ENCODE data around the gene IFNG-AS1. TPM values are rescaled to one million over a fixed set of nuclear protein-coding genes. Genes with fewer than 3 reads are reported as not detected.

Gene IFNG-AS1
- total and polyA plus RNA-seq, 3 donors from 2014 or later: 0.25 TPM; not detected in 2

- Histone ChIP-seq H3K9me3 (no peaks in the 10 kb centered on the region), H3K36me3 (ENCODE audit: low read depth, missing control alignments) (no peaks in the 10 kb centered on the region), H3K4me3 (no peak overlapping the region), H3K27me3 (no peaks in the 10 kb centered on the region), H3K4me1 (no peaks in the 10 kb centered on the region), H3K27ac (no peak overlapping the region)
- TF ChIP-seq, protein P1, sequence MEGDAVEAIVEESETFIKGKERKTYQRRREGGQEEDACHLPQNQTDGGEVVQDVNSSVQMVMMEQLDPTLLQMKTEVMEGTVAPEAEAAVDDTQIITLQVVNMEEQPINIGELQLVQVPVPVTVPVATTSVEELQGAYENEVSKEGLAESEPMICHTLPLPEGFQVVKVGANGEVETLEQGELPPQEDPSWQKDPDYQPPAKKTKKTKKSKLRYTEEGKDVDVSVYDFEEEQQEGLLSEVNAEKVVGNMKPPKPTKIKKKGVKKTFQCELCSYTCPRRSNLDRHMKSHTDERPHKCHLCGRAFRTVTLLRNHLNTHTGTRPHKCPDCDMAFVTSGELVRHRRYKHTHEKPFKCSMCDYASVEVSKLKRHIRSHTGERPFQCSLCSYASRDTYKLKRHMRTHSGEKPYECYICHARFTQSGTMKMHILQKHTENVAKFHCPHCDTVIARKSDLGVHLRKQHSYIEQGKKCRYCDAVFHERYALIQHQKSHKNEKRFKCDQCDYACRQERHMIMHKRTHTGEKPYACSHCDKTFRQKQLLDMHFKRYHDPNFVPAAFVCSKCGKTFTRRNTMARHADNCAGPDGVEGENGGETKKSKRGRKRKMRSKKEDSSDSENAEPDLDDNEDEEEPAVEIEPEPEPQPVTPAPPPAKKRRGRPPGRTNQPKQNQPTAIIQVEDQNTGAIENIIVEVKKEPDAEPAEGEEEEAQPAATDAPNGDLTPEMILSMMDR (IDR thresholded peaks at IDR 0.05): no peak
- no peak for TF ChIP-seq POLR2A (IDR thresholded peaks at IDR 0.05)
- 86 to 88% methylated on average over 1 of the region's 1 CpG for WGBS, 2 donors
- intact Hi-C loops (cut with DNase I; ENCODE audit: low total_unique reads): no loop called here
- DNase-seq: no peak
Measured at GRCh38 chr12:67964456-67964855, 24.8 kb upstream of the IFNG-AS1 start.

- intact Hi-C loops (cut with DNase I; ENCODE audit: low total_unique reads): no loop called here
- Histone ChIP-seq H3K4me1 (no peaks in the 10 kb centered on the region), H3K9me3 (no peaks in the 10 kb centered on the region), H3K27ac (no peak overlapping the region), H3K36me3 (ENCODE audit: low read depth, missing control alignments) (no peaks in the 10 kb centered on the region), H3K4me3 (no peak overlapping the region), H3K27me3 (no peaks in the 10 kb centered on the region)
- 53 to 74% methylated on average over 2 of the region's 2 CpGs for WGBS, 2 donors
- DNase-seq: no peak
- TF ChIP-seq, protein P1 (IDR thresholded peaks at IDR 0.05): no peak
- no peak for TF ChIP-seq POLR2A (IDR thresholded peaks at IDR 0.05)
Measured at GRCh38 chr12:67966560-67966959, 22.7 kb upstream of the IFNG-AS1 start.

- no peak for TF ChIP-seq POLR2A (IDR thresholded peaks at IDR 0.05)
- TF ChIP-seq, protein P1 (IDR thresholded peaks at IDR 0.05): no peak
- H3K4me3 ChIP-seq: no peak overlapping the region
- H3K9me3 ChIP-seq: no peaks in the 10 kb centered on the region
- H3K4me1 ChIP-seq: no peaks in the 10 kb centered on the region
- no peak for DNase-seq
- no peaks in the 10 kb centered on the region for H3K27me3 ChIP-seq
- no peak overlapping the region for H3K27ac ChIP-seq
- H3K36me3 ChIP-seq (ENCODE audit: low read depth, missing control alignments): no peaks in the 10 kb centered on the region
- WGBS, 2 donors: 68 to 96% methylated on average over 2 of the region's 2 CpGs
- intact Hi-C loops (cut with DNase I; ENCODE audit: low total_unique reads): no loop called here
Measured at GRCh38 chr12:67968321-67968720, 20.9 kb upstream of the IFNG-AS1 start.

GRCh38 chr12:67968725-67969124 lies 20.5 kb upstream of the IFNG-AS1 start:
- TF ChIP-seq POLR2A (IDR thresholded peaks at IDR 0.05): no peak
- TF ChIP-seq, protein P1 (IDR thresholded peaks at IDR 0.05): no peak
- Histone ChIP-seq H3K27ac (no peak overlapping the region), H3K36me3 (ENCODE audit: low read depth, missing control alignments) (no peaks in the 10 kb centered on the region), H3K4me1 (no peaks in the 10 kb centered on the region), H3K4me3 (no peak overlapping the region), H3K27me3 (no peaks in the 10 kb centered on the region), H3K9me3 (no peaks in the 10 kb centered on the region)
- 65 to 91% methylated on average over 4 of the region's 4 CpGs for WGBS, 2 donors
- intact Hi-C loops (cut with DNase I; ENCODE audit: low total_unique reads): no loop called here
- no peak for DNase-seq

- WGBS, 2 donors: 72 to 82% methylated on average over 4 of the region's 4 CpGs
Measured at GRCh38 chr12:67969134-67969802, 20.0 kb upstream of the IFNG-AS1 start.

More at GRCh38 chr12:67969134-67969802, 20.0 kb upstream of the IFNG-AS1 start:
- H3K27me3 ChIP-seq: no peaks in the 10 kb centered on the region
- no peak overlapping the region for H3K4me3 ChIP-seq
- no peak overlapping the region for H3K27ac ChIP-seq
- TF ChIP-seq POLR2A (IDR thresholded peaks at IDR 0.05): no peak
- TF ChIP-seq, protein P1 (IDR thresholded peaks at IDR 0.05): no peak
- no peaks in the 10 kb centered on the region for H3K4me1 ChIP-seq
- intact Hi-C loops (cut with DNase I; ENCODE audit: low total_unique reads): no loop called here
- H3K9me3 ChIP-seq: no peaks in the 10 kb centered on the region
- H3K36me3 ChIP-seq (ENCODE audit: low read depth, missing control alignments): no peaks in the 10 kb centered on the region
- DNase-seq: no peak
